CD4-positive, alpha-beta T cell treated with Interleukin-15 for 4 hours (primary cell): ENCODE data around the gene ONECUT1.

ENCODE experiments used
- DNase-seq: peaks from one replicate; pipeline ENCODE4 v3.0.0-alpha.2; 2020; ENCODE audit warnings: low spot score

ONECUT1 gene

GRCh38 chr15:52796753-52797520 lies 6.8 kb upstream of the ONECUT1 start:
- DNase-seq = no peak

GRCh38 chr15:52796228-52796521 lies 6.0 kb upstream of the ONECUT1 start:
- no peak for DNase-seq

GRCh38 chr15:52795464-52796227 lies 5.5 kb upstream of the ONECUT1 start:
- DNase-seq = no peak

- DNase-seq = no peak
These were observed 4.7 kb upstream of the ONECUT1 start for GRCh38 chr15:52794665-52795463.

GRCh38 chr15:52791776-52792175 lies 1.6 kb upstream of the ONECUT1 start:
- DNase-seq = no peak

GRCh38 chr15:52790941-52791751 lies 1.0 kb upstream of the ONECUT1 start:
- no peak for DNase-seq

- no peak for DNase-seq
These were observed 451 bp downstream of the ONECUT1 start for GRCh38 chr15:52789601-52790168.

GRCh38 chr15:52789008-52789600 lies 1.0 kb downstream of the ONECUT1 start:
- DNase-seq = no peak

GRCh38 chr15:52788099-52788986 lies 1.8 kb downstream of the ONECUT1 start:
- DNase-seq = no peak

- DNase-seq = no peak
These were observed 2.5 kb downstream of the ONECUT1 start for GRCh38 chr15:52787549-52788098.

GRCh38 chr15:52787123-52787503 lies 3.0 kb downstream of the ONECUT1 start:
- DNase-seq = no peak

GRCh38 chr15:52786436-52787122 lies 3.6 kb downstream of the ONECUT1 start:
- DNase-seq = no peak

- no peak for DNase-seq
These were observed 4.3 kb downstream of the ONECUT1 start for GRCh38 chr15:52785672-52786406.

GRCh38 chr15:52784799-52785671 lies 5.1 kb downstream of the ONECUT1 start:
- DNase-seq = no peak

- no peak for DNase-seq
These were observed 6.0 kb downstream of the ONECUT1 start for GRCh38 chr15:52783929-52784798.

GRCh38 chr15:52783191-52783829 lies 6.8 kb downstream of the ONECUT1 start:
- DNase-seq = no peak
